Upper lobe of left lung (tissue), 6 donors: ENCODE measurements around the gene NAA11. TPM values are rescaled to one million over a fixed set of nuclear protein-coding genes. Genes with fewer than 3 reads are reported as not detected.

Experiments
- ATAC-seq, 2 donors: fragments of 200-7000 bp; cut with Tn5 transposase; one replicate each; pipeline ENCODE4 v1.9.1; 2022; ENCODE audit warnings: mild to moderate bottlenecking in 2 of 2, moderate library complexity in 2 of 2; ENCODE audit not compliant: low FRiP score in 2 of 2
- DNase-seq, 2 donors: peaks; one replicate each; pipeline ENCODE4 v3.0.0-alpha.2; 2019 to 2020
- H3K27ac ChIP-seq, 4 donors: fragments of 200-600 bp; sonication (generic); one replicate each; pipeline ENCODE4 v1.5.1; 2016 to 2019
- H3K27me3 ChIP-seq, 4 donors: fragments of 200-600 bp; sonication (generic); one replicate each; pipeline ENCODE4 v1.5.1; 2017 to 2019
- H3K36me3 ChIP-seq, 4 donors: fragments of 200-600 bp; sonication (generic); one replicate each; pipeline ENCODE4 v1.5.1; 2016 to 2019
- H3K4me1 ChIP-seq, 4 donors: fragments of 200-600 bp; sonication (generic); one replicate each; pipeline ENCODE4 v1.5.1; 2018 to 2019
- H3K4me3 ChIP-seq, 4 donors: fragments of 200-600 bp; sonication (generic); one replicate each; pipeline ENCODE4 v1.5.1; 2017 to 2019; ENCODE audit warnings: mild to moderate bottlenecking in 2 of 4, moderate library complexity in 1 of 4
- H3K9me3 ChIP-seq, 4 donors: fragments of 200-600 bp; sonication (generic); one replicate each; pipeline ENCODE4 v1.5.1; 2018 to 2019
- EP300 ChIP-seq, 4 donors: sonication (generic); formaldehyde crosslinking; IDR thresholded peaks; one replicate each; pipeline ENCODE4 v1.5.1; 2017; ENCODE audit warnings: antibody characterized with exemption in 4 of 4, control low read depth in 2 of 4
- POLR2A ChIP-seq, 4 donors: fragments of 450-650 bp; IDR thresholded peaks; one replicate each; pipeline ENCODE4 v1.5.1; 2016 to 2017; ENCODE audit warnings: antibody characterized with exemption in 4 of 4, mild to moderate bottlenecking in 2 of 4
- POLR2AphosphoS5 ChIP-seq, 2 donors: sonication (generic); formaldehyde crosslinking; IDR thresholded peaks; one replicate each; pipeline ENCODE4 v1.5.1; 2017; ENCODE audit warnings: antibody characterized with exemption in 2 of 2
- WGBS, 2 donors: methylation state at CpG; one replicate each; pipeline ENCODE4 v1.1.5; 2017 to 2018; 5-methylcytosine and 5-hydroxymethylcytosine counted together
- total RNA-seq, 6 donors: library from RNA; depleted of rRNA in 4 of 6; stranded (reverse); fragments of >200 nt in 4 of 6; gene quantifications; one replicate each; pipeline versions ENCODE4 v1.1.0 to v1.2.1, GENCODE V29; 2016 to 2021
- TF ChIP-seq, protein P1 (sequence below), 6 experiments: fragments of 450-650 bp in 4 of 6; fragments of 200-600 bp in 2 of 6; sonication (generic) in 2 of 6; IDR thresholded peaks; one replicate each; pipeline ENCODE4 v1.5.1; 2016 to 2019; ENCODE audit warnings: antibody characterized with exemption in 6 of 6
- donor health status: DM: no; HTN: no; CAD: no; lungs with moderate emphysema.
- donor health status: DM: no; HTN: yes; CAD: no; lungs with severe emphysema.

The NAA11 gene
- total RNA-seq, 6 donors from 2014 or later: not detected

DNA sequence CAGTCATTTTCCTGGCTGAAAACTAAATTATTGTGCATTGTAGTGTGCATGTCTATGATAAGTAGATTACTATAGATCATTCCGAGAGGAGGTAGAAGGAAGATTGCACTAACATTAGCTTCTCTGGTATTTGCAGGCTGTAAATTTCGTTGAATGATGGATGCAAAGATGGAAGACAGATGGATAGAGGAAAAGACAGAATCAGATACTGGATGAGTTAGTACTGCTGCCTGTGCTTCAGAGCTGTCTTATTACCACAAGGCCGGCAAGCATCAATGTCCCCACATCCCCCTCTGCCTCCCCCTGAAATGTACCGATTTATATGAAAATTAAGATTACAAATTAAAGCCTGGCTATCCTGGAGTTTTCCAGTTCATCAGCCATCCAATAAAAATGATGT, 17.7 kb downstream of the NAA11 start:
- no peak for ATAC-seq
- H3K27ac ChIP-seq: no peak overlapping the region
- no peaks in the 10 kb centered on the region for H3K36me3 ChIP-seq
- H3K4me3 ChIP-seq: no peak overlapping the region
- TF ChIP-seq POLR2A (IDR thresholded peaks at IDR 0.05) (no peak), POLR2AphosphoS5 (IDR thresholded peaks at IDR 0.05) (no peak), EP300 (IDR thresholded peaks at IDR 0.05) (no peak)
- TF ChIP-seq, protein P1, sequence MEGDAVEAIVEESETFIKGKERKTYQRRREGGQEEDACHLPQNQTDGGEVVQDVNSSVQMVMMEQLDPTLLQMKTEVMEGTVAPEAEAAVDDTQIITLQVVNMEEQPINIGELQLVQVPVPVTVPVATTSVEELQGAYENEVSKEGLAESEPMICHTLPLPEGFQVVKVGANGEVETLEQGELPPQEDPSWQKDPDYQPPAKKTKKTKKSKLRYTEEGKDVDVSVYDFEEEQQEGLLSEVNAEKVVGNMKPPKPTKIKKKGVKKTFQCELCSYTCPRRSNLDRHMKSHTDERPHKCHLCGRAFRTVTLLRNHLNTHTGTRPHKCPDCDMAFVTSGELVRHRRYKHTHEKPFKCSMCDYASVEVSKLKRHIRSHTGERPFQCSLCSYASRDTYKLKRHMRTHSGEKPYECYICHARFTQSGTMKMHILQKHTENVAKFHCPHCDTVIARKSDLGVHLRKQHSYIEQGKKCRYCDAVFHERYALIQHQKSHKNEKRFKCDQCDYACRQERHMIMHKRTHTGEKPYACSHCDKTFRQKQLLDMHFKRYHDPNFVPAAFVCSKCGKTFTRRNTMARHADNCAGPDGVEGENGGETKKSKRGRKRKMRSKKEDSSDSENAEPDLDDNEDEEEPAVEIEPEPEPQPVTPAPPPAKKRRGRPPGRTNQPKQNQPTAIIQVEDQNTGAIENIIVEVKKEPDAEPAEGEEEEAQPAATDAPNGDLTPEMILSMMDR (IDR thresholded peaks at IDR 0.05): no peak
- no peaks in the 10 kb centered on the region for H3K27me3 ChIP-seq
- H3K9me3 ChIP-seq: no peaks in the 10 kb centered on the region
- H3K4me1 ChIP-seq: no peaks in the 10 kb centered on the region
- 76 to 80% methylated on average over 4 of the region's 4 CpGs for WGBS, 2 donors
- no peak for DNase-seq

DNA sequence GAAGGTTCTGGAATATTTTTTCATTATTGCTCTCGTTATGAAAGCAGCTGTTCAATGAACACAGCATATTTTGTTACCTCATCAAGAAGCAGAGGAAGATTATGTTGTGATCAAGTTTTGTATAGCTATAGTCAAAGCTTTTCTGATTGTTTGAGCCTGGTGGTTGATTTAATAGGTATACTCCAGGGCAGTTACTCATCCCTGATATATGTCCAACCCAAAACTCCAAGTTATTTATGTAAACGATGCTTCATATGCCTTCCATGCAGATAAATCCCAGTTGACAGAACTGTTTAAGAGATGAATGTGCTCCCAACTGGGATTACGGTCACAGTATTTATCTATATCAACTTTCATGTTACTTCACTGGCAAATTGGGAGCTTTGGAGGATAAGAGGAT, 19.1 kb downstream of the NAA11 start:
- 75 to 79% methylated on average over 3 of the region's 3 CpGs for WGBS, 2 donors
- TF ChIP-seq, protein P1 (IDR thresholded peaks at IDR 0.05): no peak
- TF ChIP-seq POLR2AphosphoS5 (IDR thresholded peaks at IDR 0.05): no peak
- no peak for TF ChIP-seq EP300 (IDR thresholded peaks at IDR 0.05)
- no peak for TF ChIP-seq POLR2A (IDR thresholded peaks at IDR 0.05)
- no peak for DNase-seq
- Histone ChIP-seq H3K27me3 (no peaks in the 10 kb centered on the region), H3K27ac (no peak overlapping the region), H3K36me3 (no peaks in the 10 kb centered on the region), H3K4me1 (no peaks in the 10 kb centered on the region), H3K9me3 (no peaks in the 10 kb centered on the region), H3K4me3 (no peak overlapping the region)
- no peak for ATAC-seq

DNA sequence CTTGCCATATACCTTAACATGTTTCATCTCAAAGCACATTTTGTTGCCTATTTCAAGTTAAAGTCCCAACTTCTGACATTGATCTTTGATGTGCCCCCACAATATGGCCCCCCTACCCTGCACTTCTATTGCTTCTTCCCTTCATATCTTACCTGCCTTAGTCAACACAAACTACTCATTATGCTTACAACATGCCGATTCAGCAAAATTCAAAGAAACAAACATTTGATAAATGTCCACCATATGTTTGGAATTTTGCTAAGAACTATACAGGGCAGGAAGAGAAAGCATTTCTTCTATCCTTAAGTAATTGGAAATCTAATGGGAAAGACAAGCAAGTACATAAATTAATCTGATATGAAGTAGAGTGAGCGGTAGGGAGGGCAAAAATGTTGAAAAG, 25.6 kb downstream of the NAA11 start:
- 96 to 97% methylated on average over 2 of the region's 2 CpGs for WGBS, 2 donors
- Histone ChIP-seq H3K4me3 (no peak overlapping the region), H3K27me3 (no peaks in the 10 kb centered on the region), H3K36me3 (no peaks in the 10 kb centered on the region), H3K27ac (no peak overlapping the region), H3K4me1 (no peaks in the 10 kb centered on the region), H3K9me3 (no peaks in the 10 kb centered on the region)
- ATAC-seq (no peak), DNase-seq (no peak)
- TF ChIP-seq POLR2AphosphoS5 (IDR thresholded peaks at IDR 0.05) (no peak), EP300 (IDR thresholded peaks at IDR 0.05) (no peak), POLR2A (IDR thresholded peaks at IDR 0.05) (no peak)
- TF ChIP-seq, protein P1 (IDR thresholded peaks at IDR 0.05): no peak

DNA sequence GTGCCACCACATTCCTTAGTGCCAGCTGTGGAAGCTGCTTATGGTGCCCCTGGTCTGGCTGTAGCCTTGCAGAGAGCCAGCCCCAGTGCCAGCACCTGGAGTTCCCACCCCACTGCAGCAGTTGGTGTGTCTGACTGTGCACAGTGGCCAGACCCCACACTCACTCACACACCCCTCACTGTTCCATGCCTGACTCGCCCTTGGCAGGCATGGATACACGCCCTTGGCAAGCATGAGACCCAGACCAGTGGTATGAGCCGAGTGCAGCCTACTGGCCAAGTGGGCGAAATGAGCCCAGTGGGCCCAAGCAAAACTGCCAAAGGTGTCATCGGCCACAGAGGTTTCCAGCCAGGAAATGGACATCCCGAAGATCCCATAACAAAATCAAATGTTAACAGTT, 27.4 kb downstream of the NAA11 start:
- 89 to 90% methylated on average over 5 to 6 of the region's 6 CpGs for WGBS, 2 donors
- H3K9me3 ChIP-seq: no peaks in the 10 kb centered on the region
- no peaks in the 10 kb centered on the region for H3K27me3 ChIP-seq
- DNase-seq: peak in 1 of 2 donors; percentile 10
- TF ChIP-seq POLR2AphosphoS5 (IDR thresholded peaks at IDR 0.05) (no peak), POLR2A (IDR thresholded peaks at IDR 0.05) (no peak), EP300 (IDR thresholded peaks at IDR 0.05) (no peak)
- TF ChIP-seq, protein P1 (IDR thresholded peaks at IDR 0.05): no peak
- H3K4me1 ChIP-seq: no peaks in the 10 kb centered on the region
- no peaks in the 10 kb centered on the region for H3K36me3 ChIP-seq
- ATAC-seq: peak; percentile 23 to 67
- no peak overlapping the region for H3K27ac ChIP-seq
- H3K4me3 ChIP-seq: no peak overlapping the region

DNA sequence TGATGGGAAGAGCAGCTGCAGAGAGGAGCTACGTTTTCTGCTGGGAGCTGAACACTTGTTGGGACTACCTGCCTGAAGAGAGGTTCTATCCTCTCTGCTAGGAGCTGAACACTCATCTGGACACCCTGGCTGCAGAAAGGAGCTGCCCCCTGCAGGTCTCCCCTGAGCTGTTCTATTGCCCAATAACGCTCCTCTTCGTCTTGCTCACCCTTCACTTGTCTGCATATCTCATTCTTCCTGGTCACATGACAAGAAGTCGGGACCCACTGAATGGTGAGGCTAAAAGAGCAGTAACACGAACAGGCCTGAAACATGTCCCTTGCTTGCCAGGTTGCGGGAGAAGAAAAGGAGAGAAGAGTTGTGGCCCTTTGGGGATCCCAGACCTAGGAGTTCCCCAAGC, 27.8 kb downstream of the NAA11 start:
- no peaks in the 10 kb centered on the region for H3K4me1 ChIP-seq
- TF ChIP-seq POLR2A (IDR thresholded peaks at IDR 0.05): no peak
- TF ChIP-seq, protein P1 (IDR thresholded peaks at IDR 0.05): no peak
- TF ChIP-seq POLR2AphosphoS5 (IDR thresholded peaks at IDR 0.05): no peak
- TF ChIP-seq EP300 (IDR thresholded peaks at IDR 0.05): no peak
- H3K36me3 ChIP-seq: no peaks in the 10 kb centered on the region
- no peak for DNase-seq
- ATAC-seq: no peak
- H3K27ac ChIP-seq: no peak overlapping the region
- no peaks in the 10 kb centered on the region for H3K27me3 ChIP-seq
- H3K9me3 ChIP-seq: no peaks in the 10 kb centered on the region
- 93 to 94% methylated on average over 5 to 6 of the region's 6 CpGs for WGBS, 2 donors
- H3K4me3 ChIP-seq: no peak overlapping the region
